HepG2 (cell line): ENCODE measurements around the gene SNAI1. TPM values are rescaled to one million over a fixed set of nuclear protein-coding genes. Genes with fewer than 3 reads are reported as not detected.
A peak's percentile ranks its signal among the peaks of the same experiment; 100 is the strongest.

ENCODE experiments used
- EEA1 ChIP-seq: sonication (generic); formaldehyde crosslinking; IDR thresholded peaks from 2 replicates; pipeline ENCODE4 v1.5.1; 2020; ENCODE audit warnings: mild to moderate bottlenecking, missing genetic modification reagents, borderline replicate concordance
- EP300 ChIP-seq, 3 experiments: sonication (generic) in 1 of 3; formaldehyde crosslinking in 1 of 3; IDR thresholded peaks; 2 replicates each; pipeline versions ENCODE4 v1.5.1 to v1.6.1; 2011 to 2020; ENCODE audit warnings: low read depth in 2 of 3, low read length in 2 of 3, borderline replicate concordance in 1 of 3, improper control_type of control experiment in 1 of 3, mild to moderate bottlenecking in 1 of 3, missing genetic modification reagents in 1 of 3, moderate library complexity in 1 of 3
- ERF ChIP-seq: IDR thresholded peaks from 2 replicates; pipeline ENCODE4 v1.6.1; 2018; ENCODE audit warnings: missing biosample characterization, missing genetic modification reagents
- HDAC1 ChIP-seq: sonication (generic); formaldehyde crosslinking; IDR thresholded peaks from 2 replicates; pipeline ENCODE4 v1.5.1; 2020; ENCODE audit warnings: mild to moderate bottlenecking, missing genetic modification reagents
- HNRNPLL ChIP-seq: fragments of 200-400 bp; formaldehyde crosslinking; IDR thresholded peaks from 2 replicates; pipeline ENCODE4 v1.6.1; 2017; ENCODE audit warnings: mild to moderate bottlenecking, low read depth, low read length; ENCODE audit not compliant: poor library complexity, severe bottlenecking
- RBM39 ChIP-seq: fragments of 200-400 bp; formaldehyde crosslinking; IDR thresholded peaks from one replicate; pipeline ENCODE4 v1.6.1; 2018; ENCODE audit warnings: antibody characterized with exemption, mild to moderate bottlenecking, low read depth, low read length; ENCODE audit not compliant: poor library complexity, severe bottlenecking
- SKIL ChIP-seq: sonication (generic); formaldehyde crosslinking; IDR thresholded peaks from 2 replicates; pipeline ENCODE4 v1.8.0; 2022; ENCODE audit warnings: missing genetic modification reagents, mild to moderate bottlenecking, moderate library complexity, borderline replicate concordance
- SOX6 ChIP-seq, 2 experiments: fragments of 450-650 bp in 1 of 2; sonication (generic) in 1 of 2; formaldehyde crosslinking in 1 of 2; IDR thresholded peaks; 2 replicates each; pipeline versions ENCODE4 v1.4.0 to v1.6.1; 2017 to 2020; ENCODE audit warnings: antibody characterized with exemption in 1 of 2, mild to moderate bottlenecking in 1 of 2, missing genetic modification reagents in 1 of 2
- SP2 ChIP-seq: sonication (generic); formaldehyde crosslinking; IDR thresholded peaks from 2 replicates; pipeline ENCODE4 v1.5.1; 2020; ENCODE audit warnings: mild to moderate bottlenecking, missing genetic modification reagents
- TARDBP ChIP-seq: sonication (generic); formaldehyde crosslinking; IDR thresholded peaks from 2 replicates; pipeline ENCODE4 v1.8.0; 2022; ENCODE audit warnings: mild to moderate bottlenecking, missing genetic modification reagents
- TBL1XR1 ChIP-seq: fragments of 150-350 bp; IDR thresholded peaks from 2 replicates; pipeline ENCODE4 v1.6.1; 2014; ENCODE audit warnings: borderline replicate concordance, low read length; ENCODE audit not compliant: partially characterized antibody
- TCF7 ChIP-seq: sonication (generic); IDR thresholded peaks from 2 replicates; pipeline ENCODE4 v1.6.1; 2016; ENCODE audit warnings: antibody characterized with exemption, low read depth
- ZBTB38 ChIP-seq: sonication (generic); formaldehyde crosslinking; IDR thresholded peaks from 2 replicates; pipeline ENCODE4 v1.5.1; 2020; ENCODE audit warnings: mild to moderate bottlenecking, missing genetic modification reagents
- ZBTB44 ChIP-seq: sonication (generic); formaldehyde crosslinking; IDR thresholded peaks from 2 replicates; pipeline ENCODE4 v1.4.0; 2020; ENCODE audit warnings: missing genetic modification reagents
- ZMYM3 ChIP-seq: sonication (generic); formaldehyde crosslinking; IDR thresholded peaks from 2 replicates; pipeline ENCODE4 v1.5.1; 2020; ENCODE audit warnings: mild to moderate bottlenecking, missing genetic modification reagents
- ZNF232 ChIP-seq: sonication (generic); formaldehyde crosslinking; IDR thresholded peaks from 2 replicates; pipeline ENCODE4 v1.4.0; 2020; ENCODE audit warnings: missing genetic modification reagents, borderline replicate concordance
- ZNF292 ChIP-seq: sonication (generic); formaldehyde crosslinking; IDR thresholded peaks from 2 replicates; pipeline ENCODE4 v1.8.1; 2022; ENCODE audit warnings: mild to moderate bottlenecking, low read depth, missing genetic modification reagents, borderline replicate concordance
- ZNF564 ChIP-seq: sonication (generic); formaldehyde crosslinking; IDR thresholded peaks from 2 replicates; pipeline ENCODE4 v1.8.1; 2023; ENCODE audit warnings: mild to moderate bottlenecking, missing genetic modification reagents
- ZNF572 ChIP-seq: sonication (generic); formaldehyde crosslinking; IDR thresholded peaks from 2 replicates; pipeline ENCODE4 v1.5.1; 2020; ENCODE audit warnings: mild to moderate bottlenecking, missing genetic modification reagents
- ZNF703 ChIP-seq: sonication (generic); formaldehyde crosslinking; IDR thresholded peaks from 2 replicates; pipeline ENCODE4 v1.5.1; 2020; ENCODE audit warnings: missing genetic modification reagents, mild to moderate bottlenecking, moderate library complexity, borderline replicate concordance
- ZNF747 ChIP-seq: sonication (generic); formaldehyde crosslinking; IDR thresholded peaks from 2 replicates; pipeline ENCODE4 v1.8.1; 2023; ENCODE audit warnings: missing genetic modification reagents, mild to moderate bottlenecking, borderline replicate concordance
- ZNF800 ChIP-seq: sonication (generic); formaldehyde crosslinking; IDR thresholded peaks from 2 replicates; pipeline ENCODE4 v1.4.0; 2020; ENCODE audit warnings: missing genetic modification reagents
- polyA plus RNA-seq, 8 experiments: library from polyadenylated mRNA; depleted of rRNA in 3 of 8; stranded (reverse) in 7 of 8; unstranded in 1 of 8; fragments of >200 nt; fragmentation: Illumina TruSeq in 4 of 8; extraction: Trizol in 4 of 8; gene quantifications; 2 replicates each; pipeline versions ENCODE4 v1.2.1 to v1.2.3, GENCODE V29; 2011 to 2016; ENCODE audit warnings: low read depth in 4 of 8, missing spikeins in 1 of 8, mixed read lengths in 1 of 8; ENCODE audit not compliant: insufficient read depth in 1 of 8
- total RNA-seq, 5 experiments: library from RNA; depleted of rRNA; stranded (reverse); fragments of >200 nt; fragmentation: Illumina TruSeq; extraction: Trizol; gene quantifications; 2 replicates each; pipeline ENCODE4 v1.2.3, GENCODE V29; 2016; ENCODE audit warnings: low read depth in 1 of 5

SNAI1 gene
- total and polyA plus RNA-seq, 2 of the 13 experiments (the other 11 are each of a cell fraction or from before 2014, with no cell fraction given): 1.3 to 1.4 TPM

GRCh38 chr20:49983123-49983847 is 505 bp downstream of the SNAI1 start (continued):
- TF ChIP-seq SKIL (no peak), ZBTB44 (no peak), ZNF703 (CRISPR knock-in tag) (peak; percentile 51; the same call in 1 of the 2 replicates), SOX6 (IDR thresholded peaks at IDR 0.05) (no peak), SOX6 (CRISPR knock-in tag; IDR thresholded peaks at IDR 0.05) (0 out of 2 replicates have a peak, but pooled peaks have one; percentile 11), TBL1XR1 (no peak), RBM39 (no peak), SP2 (peak; percentile 40; the same call in 1 of the 2 replicates), ZNF747 (peak; percentile 57; the same call in 1 of the 2 replicates), ZBTB38 (no peak), ERF (CRISPR knock-in tag) (no peak), ZMYM3 (CRISPR knock-in tag) (peak; percentile 10), HDAC1 (0 out of 2 replicates have a peak, but pooled peaks have one; percentile 10), ZNF292 (CRISPR knock-in tag) (peak; percentile 65; the same call in 1 of the 2 replicates), ZNF572 (CRISPR knock-in tag) (peak; percentile 96; the same call in 1 of the 2 replicates), HNRNPLL (peak; percentile 10), ZNF564 (CRISPR knock-in tag) (peak; percentile 12; the same call in 1 of the 2 replicates), TCF7 (no peak), EEA1 (CRISPR knock-in tag) (0 out of 2 replicates have a peak, but pooled peaks have one; percentile 4), EP300 (IDR thresholded peaks at IDR 0.05; ENCODE audit: low read depth in 2 of 2, low read length in 2 of 2) (0 out of 4 replicates have a peak, but pooled peaks have one; percentile 2 to 5), EP300 (CRISPR knock-in tag; IDR thresholded peaks at IDR 0.05; ENCODE audit: borderline replicate concordance) (peak; percentile 3; the same call in 1 of the 2 replicates), ZNF232 (CRISPR knock-in tag) (no peak), ZNF800 (CRISPR knock-in tag) (no peak), TARDBP (CRISPR knock-in tag) (peak; percentile 51; the same call in 1 of the 2 replicates)
